Mesothelial cell of epicardium (in vitro differentiated cells): ENCODE measurements around the gene PDGFRB. TPM values are rescaled to one million over a fixed set of nuclear protein-coding genes. Genes with fewer than 3 reads are reported as not detected.

Experiments
- DNase-seq, 2 experiments: peaks; one replicate each; pipeline ENCODE4 v3.0.0; 2021; ENCODE audit warnings: low spot score in 2 of 2; ENCODE audit not compliant: unreplicated experiment in 2 of 2
- H3K27ac Mint-ChIP-seq: 2 replicates; pipeline ENCODE4 v1.8.0; 2021; ENCODE audit warnings: mixed read lengths
- H3K27me3 Mint-ChIP-seq: 2 replicates; pipeline ENCODE4 v1.8.0; 2021; ENCODE audit warnings: low read depth, mixed read lengths
- H3K36me3 Mint-ChIP-seq: 2 replicates; pipeline ENCODE4 v1.8.0; 2021; ENCODE audit warnings: mixed read lengths
- H3K4me1 Mint-ChIP-seq: 2 replicates; pipeline ENCODE4 v1.8.0; 2021; ENCODE audit warnings: mixed read lengths
- H3K4me3 Mint-ChIP-seq: 2 replicates; pipeline ENCODE4 v1.8.0; 2021; ENCODE audit warnings: mild to moderate bottlenecking, moderate library complexity, mixed read lengths
- H3K9me3 Mint-ChIP-seq: 2 replicates; pipeline ENCODE4 v1.8.0; 2021; ENCODE audit warnings: mixed read lengths
- CTCF ChIP-seq: fragments of 200-600 bp; sonication (generic); IDR thresholded peaks from one replicate; pipeline ENCODE4 v1.5.0; 2021; ENCODE audit warnings: antibody characterized with exemption; ENCODE audit not compliant: unreplicated experiment
- total RNA-seq: library from RNA; stranded (reverse); gene quantifications from 3 replicates; pipeline ENCODE4 v1.2.1, GENCODE V29; 2021

Gene PDGFRB
- total RNA-seq, 1 donor from 2014 or later, result 100 TPM

- H3K27ac Mint-ChIP-seq, result no peak overlapping the region
- H3K4me1 Mint-ChIP-seq, result peaks cover 22% of the 10 kb centered on the region
- H3K36me3 Mint-ChIP-seq, result no peaks in the 10 kb centered on the region
- DNase-seq, result peak in 1 of 2 experiments; percentile 37
- H3K4me3 Mint-ChIP-seq, result no peak overlapping the region
- H3K9me3 Mint-ChIP-seq, result peaks cover 8% of the 10 kb centered on the region
- H3K27me3 Mint-ChIP-seq, result no peaks in the 10 kb centered on the region
- TF ChIP-seq CTCF, result no peak
Observed at GRCh38 chr5:150103678-150104549, 51.7 kb downstream of the PDGFRB start.

GRCh38 chr5:150101023-150101422 lies 54.6 kb downstream of the PDGFRB start:
- Mint-ChIP-seq H3K4me3 (no peak overlapping the region), H3K27ac (no peak overlapping the region), H3K36me3 (no peaks in the 10 kb centered on the region), H3K4me1 (no peaks in the 10 kb centered on the region), H3K27me3 (peaks cover 6% of the 10 kb centered on the region), H3K9me3 (peaks cover 8% of the 10 kb centered on the region)
- DNase-seq, result no peak
- no peak for TF ChIP-seq CTCF

- Mint-ChIP-seq H3K4me3 (no peak overlapping the region), H3K27ac (no peak overlapping the region), H3K9me3 (peaks cover 14% of the 10 kb centered on the region), H3K27me3 (peaks cover 14% of the 10 kb centered on the region), H3K4me1 (no peaks in the 10 kb centered on the region), H3K36me3 (no peaks in the 10 kb centered on the region)
- TF ChIP-seq CTCF, result no peak
- DNase-seq, result no peak
Observed at GRCh38 chr5:150097152-150097551, 58.5 kb downstream of the PDGFRB start.

- DNase-seq, result no peak
- no peak for TF ChIP-seq CTCF
- Mint-ChIP-seq H3K27me3 (peaks cover 22% of the 10 kb centered on the region), H3K27ac (no peak overlapping the region), H3K4me3 (no peak overlapping the region), H3K9me3 (peaks cover 6% of the 10 kb centered on the region), H3K4me1 (no peaks in the 10 kb centered on the region), H3K36me3 (no peaks in the 10 kb centered on the region)
Observed at GRCh38 chr5:150092159-150092787, 63.4 kb downstream of the PDGFRB start.

- no peak within 1 kb of the TSS for H3K27ac Mint-ChIP-seq
- no peaks in the 10 kb centered on the region for H3K9me3 Mint-ChIP-seq
- no peak within 1 kb of the TSS for H3K4me3 Mint-ChIP-seq
- no peaks in the 10 kb centered on the region for H3K36me3 Mint-ChIP-seq
- H3K4me1 Mint-ChIP-seq, result peaks cover 3% of the 10 kb centered on the region
- no peak for DNase-seq
- peaks cover 9% of the 10 kb centered on the region for H3K27me3 Mint-ChIP-seq
- no peak for TF ChIP-seq CTCF
Observed at GRCh38 chr5:150085950-150086715, 69.5 kb downstream of the PDGFRB start, which contains the start of gene CSF1R. TSS of gene CSF1R (minus strand) at chr5:150086554. CDS start at chr5:150086427, 127 bp downstream.
